GM12874 (cell line): Measurements from ENCODE around the gene HLA-DOB.

Source experiments
- TF ChIP-seq, protein P1 (sequence below): IDR thresholded peaks from 2 replicates; pipeline ENCODE4 v1.5.1; 2011; ENCODE audit warnings: low read depth, mild to moderate bottlenecking, control low read depth, low read length, moderate library complexity; ENCODE audit not compliant: insufficient read depth

HLA-DOB gene

DNA sequence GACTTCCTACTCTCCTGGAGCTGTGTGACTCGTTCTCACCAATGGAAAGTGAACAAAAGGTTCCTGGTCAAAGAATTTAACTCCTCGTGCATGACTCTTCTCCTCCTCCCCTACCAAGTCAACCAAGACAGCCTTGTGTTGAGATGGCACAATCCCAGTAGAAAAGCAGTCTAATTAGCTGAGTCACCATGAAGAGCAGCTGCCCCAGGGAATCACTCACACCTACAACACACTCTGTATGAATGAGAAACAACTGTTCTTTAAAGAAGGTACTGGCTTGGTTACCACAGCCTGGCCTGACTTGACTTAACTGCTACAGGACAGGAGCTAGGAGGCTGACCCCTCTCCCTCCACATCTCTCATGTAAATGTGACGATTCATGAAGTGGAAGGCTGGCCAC, 2.9 kb upstream of the HLA-DOB start:
- TF ChIP-seq, protein P1, sequence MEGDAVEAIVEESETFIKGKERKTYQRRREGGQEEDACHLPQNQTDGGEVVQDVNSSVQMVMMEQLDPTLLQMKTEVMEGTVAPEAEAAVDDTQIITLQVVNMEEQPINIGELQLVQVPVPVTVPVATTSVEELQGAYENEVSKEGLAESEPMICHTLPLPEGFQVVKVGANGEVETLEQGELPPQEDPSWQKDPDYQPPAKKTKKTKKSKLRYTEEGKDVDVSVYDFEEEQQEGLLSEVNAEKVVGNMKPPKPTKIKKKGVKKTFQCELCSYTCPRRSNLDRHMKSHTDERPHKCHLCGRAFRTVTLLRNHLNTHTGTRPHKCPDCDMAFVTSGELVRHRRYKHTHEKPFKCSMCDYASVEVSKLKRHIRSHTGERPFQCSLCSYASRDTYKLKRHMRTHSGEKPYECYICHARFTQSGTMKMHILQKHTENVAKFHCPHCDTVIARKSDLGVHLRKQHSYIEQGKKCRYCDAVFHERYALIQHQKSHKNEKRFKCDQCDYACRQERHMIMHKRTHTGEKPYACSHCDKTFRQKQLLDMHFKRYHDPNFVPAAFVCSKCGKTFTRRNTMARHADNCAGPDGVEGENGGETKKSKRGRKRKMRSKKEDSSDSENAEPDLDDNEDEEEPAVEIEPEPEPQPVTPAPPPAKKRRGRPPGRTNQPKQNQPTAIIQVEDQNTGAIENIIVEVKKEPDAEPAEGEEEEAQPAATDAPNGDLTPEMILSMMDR: no peak

DNA sequence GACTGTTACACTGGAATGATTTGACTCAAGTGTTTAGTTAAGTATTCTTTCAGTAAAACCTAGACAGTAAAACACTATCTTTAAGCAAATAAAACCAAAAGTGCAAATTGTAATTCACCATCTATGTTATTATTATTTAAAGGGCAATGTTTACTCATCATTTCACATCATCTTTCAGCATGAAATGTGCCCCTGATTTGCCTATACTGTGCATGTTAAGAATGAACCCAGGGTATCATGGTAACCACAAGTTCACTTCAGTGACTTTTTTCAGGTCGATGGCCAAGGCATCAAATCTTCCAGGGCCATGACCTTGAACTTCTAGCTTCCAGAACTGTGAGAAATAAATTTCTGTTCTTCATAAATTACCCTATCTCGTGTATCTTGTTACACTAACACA, 2.1 kb upstream of the HLA-DOB start:
- TF ChIP-seq, protein P1: no peak

- TF ChIP-seq, protein P1: no peak
Observed at GRCh38 chr6:32815996-32816395, 806 bp downstream of the HLA-DOB start.

DNA sequence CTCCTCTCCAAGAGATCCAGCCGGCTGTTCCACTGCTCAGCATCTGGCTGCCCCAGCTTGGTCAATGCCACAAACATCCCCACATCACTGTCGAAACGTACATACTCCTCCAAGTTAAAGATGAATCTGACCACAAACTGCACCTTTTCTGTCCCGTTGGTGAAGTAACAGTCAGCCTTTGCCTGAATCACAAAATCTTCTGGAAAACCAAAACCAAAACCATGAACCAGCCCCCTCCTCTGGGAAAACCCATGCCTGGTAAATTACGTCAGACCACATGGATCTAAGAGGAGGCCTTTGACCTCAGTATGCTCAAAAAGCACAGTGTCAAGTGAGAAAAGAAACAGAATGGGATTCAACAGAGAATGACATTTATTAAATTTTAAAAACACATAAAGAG, 1.7 kb downstream of the HLA-DOB start:
- TF ChIP-seq, protein P1: no peak

- TF ChIP-seq, protein P1: no peak
Observed at GRCh38 chr6:32814145-32814544, 2.7 kb downstream of the HLA-DOB start.

GRCh38 chr6:32809171-32809570, 7.6 kb downstream of the HLA-DOB start:
- TF ChIP-seq, protein P1: no peak

DNA sequence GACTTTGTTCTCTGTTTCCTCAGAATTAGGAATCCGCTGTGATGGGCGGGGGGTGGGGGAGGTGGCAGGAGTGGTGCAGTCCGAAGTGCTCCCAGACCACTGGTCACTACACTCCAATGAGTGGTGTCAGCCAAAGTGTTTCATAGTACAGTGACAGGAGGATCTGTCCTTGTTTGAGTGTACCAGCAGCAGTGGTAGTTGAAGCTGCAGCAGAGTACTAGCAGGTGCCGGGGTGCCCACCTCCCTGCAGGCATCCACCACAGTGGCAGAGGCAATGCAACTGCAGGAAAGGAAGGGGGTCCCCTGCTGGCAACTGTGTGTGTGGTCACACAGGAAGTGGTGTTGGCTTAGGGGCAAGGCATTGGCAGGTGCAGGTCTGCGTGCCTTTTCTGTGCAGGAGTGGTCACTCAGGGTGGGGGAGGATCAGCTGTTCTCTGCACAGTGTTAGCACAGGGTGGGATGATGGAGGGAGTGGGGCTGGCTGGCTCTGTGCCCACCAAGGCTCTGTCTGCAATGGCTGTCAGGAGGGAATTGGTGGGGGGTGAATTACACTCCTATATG, 9.7 kb downstream of the HLA-DOB start:
- TF ChIP-seq, protein P1: peak; percentile 21; the same call in 1 of the 2 replicates

GRCh38 chr6:32803416-32803815, 13.4 kb downstream of the HLA-DOB start:
- TF ChIP-seq, protein P1: no peak
